HEK293 (cell line): ENCODE results near the gene BTBD9.

ENCODE experiments used
- CTCF ChIA-PET: fragments of 350-600 bp; formaldehyde crosslinking; extraction: SDS; loops from one replicate; lab custom pipeline; 2021; ENCODE audit warnings: antibody characterized with exemption; lab: Yijun Ruan, JAX
- POLR2A ChIA-PET: fragments of 300-600 bp; formaldehyde crosslinking; extraction: SDS; loops from one replicate; lab custom pipeline; 2020; ENCODE audit warnings: antibody characterized with exemption, inconsistent platforms; lab: Yijun Ruan, JAX
- H3K27ac ChIP-seq: fragments of 200-500 bp; sonication (Bioruptor generic); 2 replicates; pipeline ENCODE4 v1.5.1; 2014; ENCODE audit warnings: low read depth, low read length, control low read depth, inconsistent platforms; ENCODE audit errors: extremely low read depth
- H3K36me3 ChIP-seq, 2 experiments: fragments of 200-500 bp in 1 of 2; sonication (Bioruptor generic) in 1 of 2; 1 replicate in 1 of 2; 2 replicates in 1 of 2; pipeline ENCODE4 v1.5.1; 2014 to 2017; ENCODE audit warnings: inconsistent platforms in 2 of 2, low read length in 2 of 2; ENCODE audit not compliant: control insufficient read depth in 2 of 2, insufficient read depth in 1 of 2
- H3K4me1 ChIP-seq: fragments of 200-500 bp; sonication (Bioruptor generic); 2 replicates; pipeline ENCODE4 v1.5.1; 2014; ENCODE audit warnings: mild to moderate bottlenecking, low read length, inconsistent platforms; ENCODE audit not compliant: control insufficient read depth, insufficient read depth
- H3K4me3 ChIP-seq: 2 replicates; pipeline ENCODE4 v1.5.1; 2011; ENCODE audit warnings: low read depth, mild to moderate bottlenecking, control low read depth, low read length, moderate library complexity
- H3K9me3 ChIP-seq: fragments of 200-500 bp; sonication (Bioruptor generic); 2 replicates; pipeline ENCODE4 v1.5.1; 2014; ENCODE audit warnings: low read depth, low read length, inconsistent platforms; ENCODE audit not compliant: control insufficient read depth, insufficient read depth
- BCL6B ChIP-seq: fragments of 450-650 bp; formaldehyde crosslinking; IDR thresholded peaks from 2 replicates; pipeline ENCODE4 v1.5.1; 2017; ENCODE audit warnings: missing biosample characterization, missing genetic modification characterization
- FEZF1 ChIP-seq: fragments of 450-650 bp; formaldehyde crosslinking; IDR thresholded peaks from 2 replicates; pipeline ENCODE4 v1.5.1; 2016; ENCODE audit warnings: missing biosample characterization, missing genetic modification characterization
- GFI1B ChIP-seq: fragments of 450-650 bp; formaldehyde crosslinking; IDR thresholded peaks from 2 replicates; pipeline ENCODE4 v1.5.1; 2016; ENCODE audit warnings: missing biosample characterization, missing genetic modification characterization
- GLIS1 ChIP-seq: fragments of 450-650 bp; formaldehyde crosslinking; IDR thresholded peaks from 2 replicates; pipeline ENCODE4 v1.5.1; 2016; ENCODE audit warnings: missing biosample characterization, missing genetic modification characterization
- MEIS1 ChIP-seq: sonication (generic); formaldehyde crosslinking; IDR thresholded peaks from 2 replicates; pipeline ENCODE4 v1.8.1; 2022; ENCODE audit warnings: missing genetic modification reagents, mild to moderate bottlenecking, borderline replicate concordance
- MYNN ChIP-seq: fragments of 450-650 bp; formaldehyde crosslinking; IDR thresholded peaks from 2 replicates; pipeline ENCODE4 v1.5.1; 2016; ENCODE audit warnings: missing biosample characterization, missing genetic modification characterization, borderline replicate concordance
- OSR2 ChIP-seq: fragments of 450-650 bp; formaldehyde crosslinking; IDR thresholded peaks from 2 replicates; pipeline ENCODE4 v1.5.1; 2016; ENCODE audit warnings: missing biosample characterization, missing genetic modification characterization
- SP2 ChIP-seq: fragments of 450-650 bp; formaldehyde crosslinking; IDR thresholded peaks from 2 replicates; pipeline ENCODE4 v1.5.1; 2016; ENCODE audit warnings: missing biosample characterization, missing genetic modification characterization
- TCF7L2 ChIP-seq: IDR thresholded peaks from 2 replicates; pipeline ENCODE4 v1.6.1; 2011; ENCODE audit warnings: low read depth, mild to moderate bottlenecking, inconsistent platforms, low read length, moderate library complexity, borderline replicate concordance
- ZBTB6 ChIP-seq: fragments of 450-650 bp; formaldehyde crosslinking; IDR thresholded peaks from 2 replicates; pipeline ENCODE4 v1.5.1; 2017; ENCODE audit warnings: missing biosample characterization, missing genetic modification characterization
- ZEB2 ChIP-seq: fragments of 450-650 bp; formaldehyde crosslinking; IDR thresholded peaks from 2 replicates; pipeline ENCODE4 v1.5.1; 2016; ENCODE audit warnings: missing biosample characterization, missing genetic modification characterization
- ZFP3 ChIP-seq: fragments of 450-650 bp; formaldehyde crosslinking; IDR thresholded peaks from 2 replicates; pipeline ENCODE4 v1.5.1; 2016; ENCODE audit warnings: low read depth, missing biosample characterization, missing genetic modification characterization
- ZNF114 ChIP-seq: fragments of 450-650 bp; formaldehyde crosslinking; IDR thresholded peaks from 2 replicates; pipeline ENCODE4 v1.5.0; 2017; ENCODE audit warnings: missing biosample characterization, missing genetic modification characterization
- ZNF157 ChIP-seq: fragments of 450-650 bp; formaldehyde crosslinking; IDR thresholded peaks from 2 replicates; pipeline ENCODE4 v1.5.1; 2016; ENCODE audit warnings: missing biosample characterization, missing genetic modification characterization
- ZNF184 ChIP-seq: fragments of 450-650 bp; IDR thresholded peaks from 2 replicates; pipeline ENCODE4 v1.5.1; 2018; ENCODE audit warnings: missing biosample characterization, mild to moderate bottlenecking, missing genetic modification characterization
- ZNF223 ChIP-seq: fragments of 450-650 bp; formaldehyde crosslinking; IDR thresholded peaks from 2 replicates; pipeline ENCODE4 v1.5.1; 2016; ENCODE audit warnings: missing biosample characterization, missing genetic modification characterization
- ZNF394 ChIP-seq: fragments of 450-650 bp; formaldehyde crosslinking; IDR thresholded peaks from 2 replicates; pipeline ENCODE4 v1.5.1; 2016; ENCODE audit warnings: missing biosample characterization, missing genetic modification characterization, mild to moderate bottlenecking, moderate library complexity, borderline replicate concordance
- ZNF48 ChIP-seq: fragments of 450-650 bp; formaldehyde crosslinking; IDR thresholded peaks from 2 replicates; pipeline ENCODE4 v1.5.1; 2016; ENCODE audit warnings: missing biosample characterization, missing genetic modification characterization
- ZNF518A ChIP-seq: fragments of 450-650 bp; formaldehyde crosslinking; conservative IDR thresholded peaks from 2 replicates; pipeline ENCODE4 v1.5.1; 2016; ENCODE audit warnings: low read depth, missing biosample characterization, missing genetic modification characterization
- ZNF529 ChIP-seq: fragments of 450-650 bp; formaldehyde crosslinking; IDR thresholded peaks from 2 replicates; pipeline ENCODE4 v1.5.1; 2017; ENCODE audit warnings: missing genetic modification characterization, missing biosample characterization; ENCODE audit not compliant: insufficient replicate concordance
- ZNF629 ChIP-seq: fragments of 450-650 bp; formaldehyde crosslinking; IDR thresholded peaks from 2 replicates; pipeline ENCODE4 v1.5.1; 2017; ENCODE audit warnings: missing biosample characterization, missing genetic modification characterization
- ZNF776 ChIP-seq: fragments of 450-650 bp; formaldehyde crosslinking; IDR thresholded peaks from 2 replicates; pipeline ENCODE4 v1.5.0; 2017; ENCODE audit warnings: missing biosample characterization, missing genetic modification characterization, borderline replicate concordance
- ZNF792 ChIP-seq: fragments of 450-650 bp; formaldehyde crosslinking; IDR thresholded peaks from 2 replicates; pipeline ENCODE4 v1.5.1; 2016; ENCODE audit warnings: missing biosample characterization, missing genetic modification characterization
- ZXDB ChIP-seq: fragments of 450-650 bp; formaldehyde crosslinking; IDR thresholded peaks from 2 replicates; pipeline ENCODE4 v1.5.1; 2016; ENCODE audit warnings: missing biosample characterization, missing genetic modification characterization
- TF ChIP-seq, protein P1 (sequence below): fragments of 450-650 bp; formaldehyde crosslinking; IDR thresholded peaks from 2 replicates; pipeline ENCODE4 v1.5.1; 2017; ENCODE audit warnings: missing biosample characterization, missing genetic modification characterization
- TF ChIP-seq, protein P2 (sequence below): fragments of 450-650 bp; formaldehyde crosslinking; IDR thresholded peaks from 2 replicates; pipeline ENCODE4 v1.5.1; 2016; ENCODE audit warnings: missing biosample characterization, missing genetic modification characterization

The BTBD9 gene

DNA sequence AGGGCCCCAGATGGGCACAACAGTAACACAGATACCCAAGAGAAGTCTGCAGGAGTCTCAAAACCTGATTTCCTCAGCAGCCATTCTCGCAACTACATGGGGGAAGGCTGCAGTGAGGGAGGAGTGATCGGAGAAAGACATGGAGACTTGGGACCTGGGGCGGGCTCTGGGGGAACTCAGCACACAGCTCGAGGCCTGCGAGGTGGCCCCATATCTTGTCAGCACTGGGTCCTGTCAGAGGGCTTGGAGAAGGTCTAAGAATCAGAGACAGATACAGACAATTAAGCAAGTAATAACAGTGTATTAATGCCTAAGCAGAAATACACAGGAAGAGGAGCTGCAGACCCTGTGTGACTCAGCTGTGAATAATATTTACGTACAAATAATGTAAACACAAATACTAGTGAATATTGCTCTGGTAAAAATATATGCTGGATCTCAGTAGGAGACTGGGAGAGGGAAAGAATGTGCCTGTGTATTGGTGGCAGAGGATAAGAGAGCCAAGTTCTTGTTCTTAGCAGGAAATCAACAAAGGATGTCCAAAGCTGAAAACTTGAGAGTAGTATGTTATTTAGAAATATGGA is 484.0 kb downstream of the BTBD9 start:
- H3K36me3 ChIP-seq, result peaks cover 0 to 9% of the 10 kb centered on the region in 2 experiments; a peak in 1 of 3 replicates
- TF ChIP-seq ZNF114 (tag by site-specific recombination), result no peak
- TF ChIP-seq MEIS1 (CRISPR knock-in tag), result no peak
- no peak for TF ChIP-seq ZNF629
- TF ChIP-seq GLIS1, result no peak
- TF ChIP-seq, protein P1, sequence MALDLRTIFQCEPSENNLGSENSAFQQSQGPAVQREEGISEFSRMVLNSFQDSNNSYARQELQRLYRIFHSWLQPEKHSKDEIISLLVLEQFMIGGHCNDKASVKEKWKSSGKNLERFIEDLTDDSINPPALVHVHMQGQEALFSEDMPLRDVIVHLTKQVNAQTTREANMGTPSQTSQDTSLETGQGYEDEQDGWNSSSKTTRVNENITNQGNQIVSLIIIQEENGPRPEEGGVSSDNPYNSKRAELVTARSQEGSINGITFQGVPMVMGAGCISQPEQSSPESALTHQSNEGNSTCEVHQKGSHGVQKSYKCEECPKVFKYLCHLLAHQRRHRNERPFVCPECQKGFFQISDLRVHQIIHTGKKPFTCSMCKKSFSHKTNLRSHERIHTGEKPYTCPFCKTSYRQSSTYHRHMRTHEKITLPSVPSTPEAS (tag by site-specific recombination), result no peak
- TF ChIP-seq TCF7L2, result no peak
- ChIA-PET POLR2A (interaction anchor here (0.7 kb wide), 1 partner anchor 250 kb away, joined by 3 read pairs; no protein-coding TSS in a partner anchor), CTCF (interaction anchor here (0.8 to 1.3 kb wide), 2 partner anchors 12 to 342 kb away, joined by 3 read pairs; no protein-coding TSS in a partner anchor)
- H3K9me3 ChIP-seq, result no peaks in the 10 kb centered on the region
- H3K27ac ChIP-seq, result no peak overlapping the region
- H3K4me3 ChIP-seq, result no peak overlapping the region
- no peaks in the 10 kb centered on the region for H3K4me1 ChIP-seq

- TF ChIP-seq, protein P2, sequence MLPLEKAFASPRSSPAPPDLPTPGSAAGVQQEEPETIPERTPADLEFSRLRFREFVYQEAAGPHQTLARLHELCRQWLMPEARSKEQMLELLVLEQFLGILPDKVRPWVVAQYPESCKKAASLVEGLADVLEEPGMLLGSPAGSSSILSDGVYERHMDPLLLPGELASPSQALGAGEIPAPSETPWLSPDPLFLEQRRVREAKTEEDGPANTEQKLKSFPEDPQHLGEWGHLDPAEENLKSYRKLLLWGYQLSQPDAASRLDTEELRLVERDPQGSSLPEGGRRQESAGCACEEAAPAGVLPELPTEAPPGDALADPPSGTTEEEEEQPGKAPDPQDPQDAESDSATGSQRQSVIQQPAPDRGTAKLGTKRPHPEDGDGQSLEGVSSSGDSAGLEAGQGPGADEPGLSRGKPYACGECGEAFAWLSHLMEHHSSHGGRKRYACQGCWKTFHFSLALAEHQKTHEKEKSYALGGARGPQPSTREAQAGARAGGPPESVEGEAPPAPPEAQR (tag by site-specific recombination), result no peak
- TF ChIP-seq ZNF394 (tag by site-specific recombination), result no peak
- no peak for TF ChIP-seq ZNF157 (tag by site-specific recombination)
- no peak for TF ChIP-seq ZNF223
- TF ChIP-seq OSR2 (tag by site-specific recombination), result no peak
- no peak for TF ChIP-seq ZXDB (tag by site-specific recombination)
- TF ChIP-seq ZNF48 (tag by site-specific recombination), result no peak
- TF ChIP-seq ZFP3 (tag by site-specific recombination), result no peak
- no peak for TF ChIP-seq ZNF529 (tag by site-specific recombination)
- TF ChIP-seq ZBTB6 (tag by site-specific recombination), result no peak
- no peak for TF ChIP-seq FEZF1 (tag by site-specific recombination)
- no peak for TF ChIP-seq GFI1B (tag by site-specific recombination)
- TF ChIP-seq SP2 (tag by site-specific recombination), result no peak
- TF ChIP-seq ZNF776 (tag by site-specific recombination), result no peak
- TF ChIP-seq BCL6B (tag by site-specific recombination), result no peak
- TF ChIP-seq ZNF792, result no peak
- TF ChIP-seq ZNF518A (tag by site-specific recombination), result no peak
- TF ChIP-seq ZNF184 (tag by site-specific recombination), result no peak
- no peak for TF ChIP-seq ZEB2 (tag by site-specific recombination)
- no peak for TF ChIP-seq MYNN (tag by site-specific recombination)
- no peaks in the 10 kb centered on the region for H3K4me1 ChIP-seq
- POLR2A ChIA-PET, result no interaction called here
Measured at GRCh38 chr6:38155144-38155543, 484.6 kb downstream of the BTBD9 start.

More at GRCh38 chr6:38155144-38155543, 484.6 kb downstream of the BTBD9 start:
- Histone ChIP-seq H3K4me3 (no peak overlapping the region), H3K36me3 (peaks cover 0 to 9% of the 10 kb centered on the region in 2 experiments; a peak in 1 of 3 replicates), H3K9me3 (no peaks in the 10 kb centered on the region), H3K27ac (no peak overlapping the region)
- CTCF ChIA-PET, result no interaction called here
